ENCODE measurements around the gene IL19.
"Not testable (repeated sequence)": the region's sequence is repeated elsewhere in the genome, so short reads cannot be mapped to it uniquely, and the experiment has no call there.

IL19 gene

DNA sequence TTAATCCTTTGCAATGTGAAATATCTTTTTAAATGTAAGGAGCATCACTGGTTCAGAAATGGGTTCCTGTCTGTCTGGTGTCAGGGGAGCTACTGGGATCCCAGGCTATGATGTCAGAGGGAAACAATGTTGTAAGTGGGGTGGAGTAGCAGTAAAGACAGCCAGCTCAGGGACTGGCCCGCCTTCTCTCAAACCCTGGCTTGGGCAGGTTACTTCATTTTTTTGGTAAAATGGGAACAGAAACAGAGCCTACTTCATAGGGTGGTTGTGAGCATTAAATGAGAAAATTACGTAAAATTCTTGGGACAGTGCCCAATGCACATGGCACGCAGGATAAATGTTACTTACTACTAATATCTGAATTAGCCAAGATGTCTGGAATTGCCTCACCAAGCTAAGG lies 64.1 kb downstream of the IL19 start:
- DNase-seq, result no peak

DNA sequence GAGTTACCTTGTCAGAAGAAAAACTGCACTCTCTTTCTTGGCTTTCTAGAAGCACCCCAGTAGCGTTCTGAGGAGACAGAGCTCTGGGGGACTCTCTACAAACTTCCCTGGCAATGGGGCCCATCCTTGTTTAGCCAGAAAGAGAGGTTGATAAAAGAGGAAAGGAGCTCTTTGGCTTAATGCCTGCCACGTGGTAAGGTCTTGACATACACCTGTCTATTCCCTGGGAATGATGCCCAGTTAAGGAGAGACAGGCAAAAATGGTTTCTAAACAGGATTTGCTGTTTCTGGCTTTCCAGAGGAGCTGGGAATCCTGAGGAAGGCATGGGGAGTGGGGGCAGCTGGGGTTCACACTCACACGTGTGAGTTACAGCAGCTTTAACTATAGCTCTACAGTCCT lies 64.6 kb downstream of the IL19 start:
- DNase-seq, result no peak

DNA sequence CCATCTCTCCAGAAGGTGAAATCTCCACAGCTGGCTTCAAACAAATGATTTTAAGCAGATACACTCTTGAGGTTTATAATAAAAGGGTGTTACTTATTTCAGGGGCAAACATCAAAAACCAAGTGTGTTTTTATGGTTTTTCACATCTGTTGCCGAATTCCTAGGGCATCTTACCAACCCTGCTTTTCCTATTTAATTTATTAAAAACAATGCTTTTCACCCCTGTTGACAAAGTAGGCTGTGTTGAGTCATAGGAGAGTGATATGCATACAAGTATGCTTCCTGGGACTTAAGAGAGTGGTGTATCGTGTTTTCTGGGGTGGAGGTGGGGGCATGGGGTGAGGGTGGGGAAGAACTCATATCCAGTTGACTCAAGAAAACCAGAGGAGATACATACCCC lies 65.5 kb downstream of the IL19 start:
- no peak for DNase-seq

DNA sequence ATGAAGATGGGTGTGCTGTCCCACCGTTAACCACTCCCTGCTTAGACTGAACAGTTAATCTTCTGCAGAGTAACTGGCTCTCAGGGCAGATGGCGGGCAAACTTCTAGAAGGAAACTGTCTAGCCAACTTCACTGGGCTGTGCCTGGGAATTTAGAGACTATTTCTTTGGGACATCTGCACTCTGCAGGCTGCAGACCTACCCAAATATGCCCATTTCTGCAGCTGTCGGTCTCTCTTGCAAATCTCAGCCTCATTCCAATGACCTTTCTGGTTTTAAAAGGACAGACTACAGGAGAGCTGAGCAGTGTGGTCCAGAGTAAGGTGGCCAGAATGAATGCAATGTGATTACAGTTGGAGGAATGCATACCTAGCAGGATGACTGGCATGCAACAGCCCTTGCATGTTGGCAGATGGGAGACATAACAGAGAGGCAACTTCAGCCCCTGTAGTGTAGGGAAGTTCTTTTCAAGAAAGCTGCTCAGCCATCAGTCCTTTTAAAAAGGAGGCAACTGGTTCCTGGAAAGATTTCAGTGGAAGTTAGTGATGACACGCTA lies 68.5 kb downstream of the IL19 start:
- no peak for DNase-seq

DNA sequence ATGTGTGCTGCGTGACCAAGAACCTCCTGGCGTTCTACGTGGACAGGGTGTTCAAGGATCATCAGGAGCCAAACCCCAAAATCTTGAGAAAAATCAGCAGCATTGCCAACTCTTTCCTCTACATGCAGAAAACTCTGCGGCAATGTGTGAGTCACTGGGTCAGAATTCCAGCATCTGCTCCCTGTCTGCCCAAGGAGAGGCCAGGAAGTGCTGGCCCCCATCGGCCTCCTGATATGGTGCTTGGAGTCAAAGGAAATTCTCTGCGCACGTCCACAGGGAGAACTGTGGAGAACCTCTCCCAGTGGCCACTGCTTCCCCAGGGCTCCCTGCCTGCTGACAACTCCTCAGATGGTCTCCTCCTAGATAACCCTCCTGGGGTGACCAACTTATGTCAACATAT lies 69.3 kb downstream of the IL19 start:
- DNase-seq, result no peak

DNA sequence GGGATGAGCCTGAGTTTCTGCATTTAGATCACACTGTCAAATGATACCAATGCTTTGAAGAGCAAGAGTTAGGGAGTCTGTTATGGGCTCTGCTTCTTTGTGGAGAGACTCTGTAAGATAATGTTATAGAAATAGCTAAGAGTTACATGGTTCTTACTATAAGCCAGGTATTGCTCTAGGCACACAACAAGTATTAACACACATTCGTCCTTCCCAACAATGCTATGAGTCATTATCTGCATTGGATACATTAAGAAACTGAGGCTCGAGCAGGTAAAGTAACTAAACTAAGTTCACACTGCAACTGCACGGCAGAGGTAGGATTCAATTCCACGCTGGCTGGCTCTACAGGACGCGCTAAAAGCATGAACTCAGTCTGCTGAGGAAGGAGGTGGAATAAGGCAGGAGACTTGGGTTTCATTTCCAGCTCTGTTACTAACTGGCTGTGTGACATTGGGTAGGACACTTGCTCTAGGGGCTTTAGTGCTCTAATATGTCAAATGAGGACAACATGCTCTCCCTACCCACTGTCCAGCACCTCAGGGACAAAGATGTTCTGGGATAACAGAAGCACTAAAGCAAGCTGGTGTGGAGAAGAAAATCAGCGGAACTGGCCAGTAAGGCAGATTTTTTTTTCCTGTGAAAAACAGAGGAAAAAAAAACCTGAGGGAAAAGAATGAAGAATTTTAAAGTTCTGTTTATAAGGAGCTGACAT lies 71.2 kb downstream of the IL19 start:
- no peak for DNase-seq

DNA sequence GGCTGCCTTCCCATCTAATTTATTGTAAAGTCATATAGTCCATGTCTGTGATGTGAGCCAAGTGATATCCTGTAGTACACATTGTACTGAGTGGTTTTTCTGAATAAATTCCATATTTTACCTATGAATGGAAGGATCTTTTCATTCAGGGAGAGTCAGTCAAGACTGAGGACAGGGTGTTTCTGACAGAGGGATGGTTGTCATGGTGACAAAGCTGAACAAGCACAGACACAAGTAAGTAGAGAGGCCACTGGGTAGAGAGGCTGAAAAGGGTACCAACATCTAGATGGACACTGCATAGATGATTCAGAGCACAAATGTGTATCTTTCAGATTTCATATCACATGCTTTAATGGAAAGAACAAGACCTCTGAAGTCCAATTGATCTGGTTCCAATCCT lies 72.3 kb downstream of the IL19 start:
- no peak for DNase-seq

DNA sequence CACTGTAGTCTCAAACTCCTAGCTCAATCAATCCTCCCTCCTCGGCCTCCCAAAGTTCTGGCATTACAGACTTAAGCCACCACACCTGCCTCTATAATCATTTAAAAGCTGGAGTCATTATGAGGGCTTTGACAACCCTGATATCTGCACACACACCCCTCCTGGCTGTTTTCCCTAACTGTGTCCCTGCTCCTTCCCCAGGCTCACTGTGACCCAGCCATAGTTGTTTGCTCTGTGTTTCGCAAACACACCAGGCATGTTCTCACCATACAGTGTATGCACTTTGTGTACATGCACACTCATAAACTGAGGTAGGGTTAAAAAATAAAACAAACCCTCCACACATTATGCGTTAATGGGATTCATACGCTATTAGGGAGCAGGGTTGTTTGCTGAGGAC lies 73.1 kb downstream of the IL19 start:
- no peak for DNase-seq

DNA sequence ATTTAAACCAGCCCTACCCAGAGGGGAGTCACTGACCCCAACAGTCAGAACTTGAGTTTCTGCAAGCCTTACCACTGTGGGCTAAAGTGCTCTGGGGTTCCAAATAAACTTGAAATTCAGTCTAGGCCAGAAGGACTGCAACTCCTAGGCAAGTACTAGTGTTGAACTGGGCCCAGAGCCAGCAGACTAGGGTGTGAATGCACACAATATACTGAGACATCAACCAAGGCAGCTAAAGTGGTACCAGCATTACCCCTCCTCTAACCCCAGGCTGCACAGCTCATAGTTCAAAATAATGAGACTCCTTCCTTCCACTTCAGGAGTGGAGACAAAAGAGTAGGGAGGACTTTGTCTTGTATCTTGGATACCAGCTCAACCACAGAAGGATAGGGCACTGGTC lies 75.9 kb downstream of the IL19 start:
- DNase-seq, result no peak

DNA sequence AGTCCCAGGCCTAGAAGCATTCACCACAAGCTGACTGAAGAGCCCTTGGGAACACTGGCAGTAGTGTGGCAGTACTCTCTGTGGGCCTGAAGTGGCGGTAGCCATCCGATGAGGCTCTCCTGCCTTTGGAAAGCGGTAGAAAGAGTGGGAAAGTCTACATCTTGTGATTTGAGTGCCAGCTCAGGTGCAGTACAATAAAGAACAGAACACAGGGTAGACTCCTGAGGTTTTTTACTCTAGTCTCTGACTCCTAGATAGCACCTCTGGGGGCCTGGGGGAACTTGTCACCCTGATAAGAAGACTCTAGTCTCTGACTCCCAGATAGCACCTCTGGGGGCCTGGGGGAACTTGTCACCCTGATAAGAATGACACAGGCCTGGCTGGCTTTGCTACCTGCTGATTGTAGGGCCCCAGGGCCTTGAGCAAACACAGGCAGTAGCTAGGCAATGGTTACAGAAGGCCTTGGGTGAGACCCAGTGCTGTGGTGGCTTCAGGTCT lies 76.8 kb downstream of the IL19 start:
- no peak for DNase-seq

DNA sequence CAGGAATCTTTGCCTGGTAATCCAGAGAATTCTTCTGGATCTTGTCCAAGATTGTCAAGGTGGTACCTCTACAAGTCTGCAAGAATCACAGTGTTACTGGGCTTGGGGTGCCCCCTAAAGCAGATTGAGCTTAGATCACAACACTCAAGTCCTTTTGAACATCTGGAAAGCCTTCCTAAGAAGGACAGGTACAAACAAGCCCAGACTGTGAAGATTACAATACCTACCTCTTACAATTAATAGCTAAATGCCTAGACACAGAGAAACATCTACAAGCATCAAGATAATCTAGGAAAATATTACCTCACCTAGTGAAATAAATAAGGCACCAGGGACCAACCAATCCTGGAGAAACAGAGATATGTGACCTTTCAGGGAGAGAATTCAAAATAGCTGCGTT lies 77.4 kb downstream of the IL19 start:
- DNase-seq, result no peak

DNA sequence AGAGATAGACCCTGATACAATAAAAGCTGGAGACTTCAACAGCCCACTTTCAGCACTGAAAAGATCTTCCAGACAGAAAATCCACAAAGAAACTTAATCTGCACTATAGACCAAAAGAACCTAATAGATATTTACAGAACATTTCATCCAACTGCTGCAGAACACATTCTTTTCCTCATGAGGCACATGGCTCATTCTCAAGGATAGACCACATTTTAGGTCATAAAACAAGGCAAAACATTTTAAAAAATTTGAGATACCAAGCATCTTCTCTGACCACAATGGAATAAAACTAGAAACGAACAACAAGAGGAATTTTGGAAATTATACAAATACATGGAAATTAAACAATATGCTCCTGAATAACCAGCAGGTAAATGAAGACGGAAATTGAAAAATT lies 79.8 kb downstream of the IL19 start:
- DNase-seq, result no peak

DNA sequence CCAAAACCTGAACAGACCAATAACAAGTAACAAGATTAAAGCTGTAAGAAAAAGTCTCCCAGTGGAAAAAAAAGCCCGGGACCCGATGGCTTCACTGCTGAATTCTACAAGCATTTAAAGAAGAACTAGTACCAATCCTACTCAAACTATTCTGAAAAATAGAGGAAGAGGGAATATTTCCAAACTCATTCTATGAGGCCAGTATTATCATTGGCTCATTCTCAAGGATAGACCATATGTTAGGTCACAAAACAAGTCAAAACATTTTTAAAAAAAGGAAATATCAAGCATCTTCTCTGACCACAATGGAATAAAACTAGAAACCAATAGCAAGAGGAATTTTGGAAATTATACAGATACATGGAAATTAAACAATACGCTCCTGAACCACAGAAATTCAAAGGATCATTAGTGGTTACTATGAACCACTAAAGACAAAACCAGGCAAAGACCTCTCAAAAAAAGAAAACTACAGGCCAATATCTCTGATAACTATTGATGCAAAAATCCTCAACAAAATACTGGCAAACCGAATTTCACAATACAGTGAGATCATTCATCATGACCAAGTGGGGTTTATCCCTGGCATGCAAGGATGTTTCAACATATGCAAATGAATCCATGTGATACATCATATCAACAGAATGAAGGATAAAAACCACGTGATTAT lies 80.9 kb downstream of the IL19 start:
- no peak for DNase-seq

DNA sequence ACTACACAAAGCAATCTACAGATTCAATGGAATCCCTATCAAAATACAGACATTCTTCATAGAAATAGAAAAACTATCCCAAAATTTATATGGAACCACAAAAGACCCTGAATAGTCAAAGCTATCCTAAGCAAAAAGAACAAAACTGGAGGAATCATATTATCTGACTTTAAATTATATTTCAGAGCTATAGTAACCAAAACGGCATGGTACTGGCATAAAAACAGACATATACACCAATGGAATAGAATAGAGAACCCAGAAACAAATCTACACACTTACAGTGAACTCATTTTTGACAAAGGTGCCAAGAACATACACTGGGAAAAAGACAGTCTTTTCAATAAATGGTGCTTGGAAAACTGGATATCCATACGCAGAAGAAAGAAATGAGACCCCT lies 82.1 kb downstream of the IL19 start:
- DNase-seq, result not testable (repeated sequence)

DNA sequence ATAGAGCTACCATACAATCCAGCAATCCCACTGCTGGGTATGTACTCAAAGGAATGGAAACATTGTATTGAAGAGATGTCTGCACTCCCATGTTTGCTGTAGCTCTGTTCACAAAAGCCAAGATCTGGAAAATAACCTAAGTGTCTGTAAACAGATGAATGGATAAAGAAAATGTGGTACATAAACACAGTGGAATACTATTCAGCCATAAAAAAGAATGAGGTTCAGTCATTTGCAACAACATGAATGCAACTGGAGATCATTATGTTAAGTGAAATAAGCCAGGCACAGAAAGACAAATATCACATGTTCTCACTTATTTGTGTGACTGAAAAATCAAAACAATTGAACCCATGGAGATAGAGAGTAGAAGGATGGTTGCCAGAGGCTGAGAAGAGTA lies 83.1 kb downstream of the IL19 start:
- not testable (repeated sequence) for DNase-seq

DNA sequence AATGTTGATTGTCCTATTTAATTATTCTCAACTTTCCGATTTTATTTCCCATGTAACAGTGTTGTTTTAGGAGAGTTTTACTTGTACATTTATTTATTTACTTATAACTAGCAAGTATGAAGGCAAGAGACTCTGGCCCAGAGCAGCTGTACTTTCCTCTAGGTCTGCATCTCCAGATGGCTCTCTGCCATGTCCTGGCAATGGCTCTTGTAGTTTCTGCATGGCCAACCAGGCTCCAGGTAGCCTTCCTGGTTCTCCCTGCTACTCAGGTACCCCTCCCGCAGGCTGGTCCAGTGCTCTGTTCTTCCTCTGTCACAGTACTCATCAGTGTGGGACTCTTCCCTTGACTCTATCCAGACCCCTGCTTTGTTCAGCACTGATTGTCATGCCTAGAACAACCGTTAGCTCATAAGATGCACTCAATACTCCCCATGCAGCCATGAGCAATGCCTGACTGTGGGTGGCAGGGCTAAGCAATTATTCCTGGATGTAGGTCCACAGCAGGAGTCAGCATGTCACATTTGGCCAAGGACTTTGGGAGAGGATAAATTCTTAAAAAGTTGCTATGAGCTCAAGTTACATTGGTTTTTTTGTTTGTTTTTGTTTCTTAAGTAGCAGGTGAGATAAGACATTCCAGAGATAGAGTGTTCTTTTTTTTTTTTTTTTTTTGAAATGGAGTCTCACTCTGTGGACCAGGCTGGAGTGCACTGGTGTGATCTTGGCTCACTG lies 84.0 kb downstream of the IL19 start:
- DNase-seq, result no peak

DNA sequence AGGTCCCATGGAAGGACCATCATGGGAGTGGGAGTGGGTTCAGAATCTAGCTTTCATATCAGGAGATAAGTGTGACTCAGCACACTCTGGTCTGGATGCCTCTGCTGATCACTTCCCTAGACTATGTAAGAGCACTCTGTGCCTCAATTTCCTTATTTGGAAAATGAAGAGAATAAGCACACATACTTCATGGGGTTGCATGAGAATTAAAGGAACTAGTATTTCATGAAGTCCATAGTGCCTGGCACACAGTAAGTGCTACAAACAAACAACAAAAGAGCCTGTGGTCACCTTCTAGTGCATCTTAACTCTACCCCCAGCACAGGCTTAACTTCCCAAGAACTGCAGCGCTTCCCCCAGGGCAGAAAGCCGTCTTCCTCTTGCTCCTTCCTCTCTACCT lies 85.3 kb downstream of the IL19 start:
- no peak for DNase-seq

DNA sequence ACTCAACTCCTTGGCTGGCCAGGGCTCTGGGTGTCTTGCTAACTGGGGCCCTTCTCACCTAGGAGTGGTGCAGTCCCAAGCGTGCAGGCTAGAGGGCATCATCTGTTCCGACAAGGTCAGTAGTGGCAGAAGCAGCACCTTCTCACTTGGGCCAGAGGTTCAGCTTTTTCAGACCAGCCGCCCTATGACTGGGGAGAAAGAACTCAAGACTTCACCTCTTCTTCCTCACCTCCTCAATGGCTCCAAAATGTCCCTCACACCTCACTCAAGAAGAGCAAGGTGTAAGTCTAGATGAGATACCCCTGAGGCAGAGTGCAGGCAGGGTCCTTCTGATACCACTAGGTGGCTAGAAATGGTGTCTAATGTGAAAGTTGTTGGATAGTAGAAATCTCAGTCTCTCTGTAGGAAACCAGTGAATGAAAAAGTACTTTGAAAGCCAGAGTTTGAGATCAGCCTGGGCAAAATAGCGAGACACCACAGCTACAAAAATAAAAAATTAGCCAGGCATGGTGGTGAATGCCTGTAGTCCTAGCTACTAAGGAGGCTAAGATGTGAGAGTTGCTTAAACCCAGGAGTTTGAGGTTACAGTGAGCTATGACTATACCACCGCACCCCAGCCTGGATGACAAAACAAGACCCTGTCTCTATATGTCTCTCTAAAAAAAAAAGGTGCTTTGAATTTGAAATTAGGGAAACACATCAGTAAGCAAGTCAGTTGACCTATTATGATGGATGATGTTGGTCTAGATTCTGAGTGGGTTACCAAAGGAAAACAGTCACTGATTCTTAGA lies 86.3 kb downstream of the IL19 start:
- no peak for DNase-seq

DNA sequence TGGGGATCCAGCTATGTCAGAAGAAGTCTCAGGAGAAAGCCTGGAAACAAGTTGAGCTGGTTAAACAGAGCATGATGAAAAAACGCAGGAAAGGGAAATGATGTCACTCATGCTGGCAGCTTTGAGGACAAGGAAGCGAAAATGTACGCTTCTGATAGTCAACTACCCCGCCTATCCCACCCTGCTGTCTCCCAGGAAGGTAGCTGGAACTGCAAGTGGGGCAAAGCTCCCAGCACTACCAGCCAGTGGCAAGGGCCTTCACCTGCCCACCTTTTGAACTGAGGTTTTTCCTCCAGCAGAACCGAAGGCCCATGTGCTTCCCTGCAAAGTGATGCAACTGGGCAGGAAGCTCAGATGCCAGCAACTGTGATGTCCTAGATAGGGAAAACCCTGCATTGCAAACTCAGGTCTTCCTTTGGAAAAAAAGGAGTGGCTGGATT lies 88.5 kb downstream of the IL19 start:
- DNase-seq, result no peak

DNA sequence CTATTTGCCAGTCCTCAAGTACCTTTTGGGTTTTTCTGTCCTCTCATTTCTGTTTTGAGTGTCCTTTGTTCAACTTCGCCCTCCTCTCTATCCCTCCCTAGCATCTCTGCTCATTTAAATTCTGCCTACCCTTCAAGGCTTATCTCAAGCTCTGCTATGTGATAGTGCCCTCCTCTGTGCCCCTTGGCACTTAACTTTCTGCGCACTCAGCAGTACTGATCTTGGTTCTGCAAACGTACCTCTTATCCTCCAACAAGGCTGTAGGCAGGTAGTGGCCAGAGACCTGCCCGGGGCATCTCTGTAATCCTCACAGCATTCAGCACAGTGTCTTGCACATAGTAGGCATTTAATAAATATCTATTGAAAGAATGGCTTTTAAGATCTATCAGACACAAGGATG lies 89.6 kb downstream of the IL19 start:
- no peak for DNase-seq

DNA sequence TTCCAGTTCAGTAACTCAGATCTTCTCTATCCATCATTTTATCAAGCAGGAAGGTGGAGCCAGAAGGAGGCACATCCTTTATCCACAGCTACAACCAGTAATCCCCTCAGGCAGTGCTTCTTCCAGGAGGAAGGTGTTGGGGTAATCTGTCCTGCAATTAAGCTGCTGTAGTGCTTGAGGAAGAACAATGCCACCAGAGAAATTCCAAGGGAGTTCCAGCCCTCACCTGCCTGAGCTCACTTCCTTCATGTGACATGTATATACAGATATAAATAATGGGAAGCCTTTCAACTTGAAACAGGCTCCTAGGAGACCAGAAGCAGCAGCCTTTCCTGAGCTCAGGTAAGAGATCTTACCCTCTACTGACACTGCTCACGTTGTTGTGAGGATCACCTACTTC lies 92.7 kb downstream of the IL19 start:
- no peak for DNase-seq

DNA sequence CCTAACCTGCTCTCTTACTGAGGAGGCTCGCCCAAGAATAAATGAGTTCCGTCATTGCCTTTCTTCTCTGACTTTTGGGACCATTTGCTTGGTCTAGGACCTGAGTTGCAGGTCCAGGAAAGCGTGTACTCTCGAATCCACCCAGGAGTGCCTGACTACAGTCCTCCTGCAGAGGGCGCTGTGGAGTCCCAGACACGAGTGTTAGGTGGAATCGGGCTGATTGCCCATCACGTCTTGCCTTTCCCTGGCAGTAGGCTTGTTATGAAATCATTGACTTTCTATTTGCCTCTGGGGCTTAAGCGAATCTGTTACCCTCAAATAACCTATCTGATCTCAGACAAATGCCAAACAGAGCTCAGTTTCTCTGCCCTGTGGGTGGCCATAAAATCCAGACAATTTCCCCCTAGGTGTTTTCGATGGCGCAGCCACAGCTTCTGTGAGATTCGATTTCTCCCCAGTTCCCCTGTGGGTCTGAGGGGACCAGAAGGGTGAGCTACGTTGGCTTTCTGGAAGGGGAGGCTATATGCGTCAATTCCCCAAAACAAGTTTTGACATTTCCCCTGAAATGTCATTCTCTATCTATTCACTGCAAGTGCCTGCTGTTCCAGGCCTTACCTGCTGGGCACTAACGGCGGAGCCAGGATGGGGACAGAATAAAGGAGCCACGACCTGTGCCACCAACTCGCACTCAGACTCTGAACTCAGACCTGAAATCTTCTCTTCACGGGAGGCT lies 94.5 kb downstream of the IL19 start, which contains the start of gene IL20:
TSS of gene IL20 (plus strand) at position 685 of the 733 bp plus-strand sequence. CDS start 230 bp downstream, outside the sequence.
- DNase-seq, result peak; percentile 57

Data from femur (tissue), 1 donor.